SU-DHL-6 (cell line): ENCODE measurements around the gene ISG20.

Source experiments
- H2AFZ ChIP-seq: fragments of 200-600 bp; sonication (generic); 2 replicates; pipeline ENCODE4 v1.6.1; 2014; ENCODE audit warnings: low read depth, mild to moderate bottlenecking, moderate library complexity, mixed read lengths, antibody characterized with exemption, low read length; ENCODE audit not compliant: severe bottlenecking
- H3F3A ChIP-seq: fragments of 200-600 bp; shearing (Covaris generic); 2 replicates; pipeline ENCODE4 v1.6.0; 2016; ENCODE audit warnings: antibody characterized with exemption, mild to moderate bottlenecking; ENCODE audit not compliant: insufficient read depth
- H3K27ac ChIP-seq: fragments of 200-600 bp; sonication (generic); 2 replicates; pipeline ENCODE4 v1.5.1; 2016; ENCODE audit warnings: low read depth, mild to moderate bottlenecking, low read length, moderate library complexity, mixed read lengths
- H3K27me3 ChIP-seq: fragments of 200-600 bp; sonication (generic), shearing (Covaris generic); 2 replicates; pipeline ENCODE4 v1.6.0; 2014; ENCODE audit warnings: mild to moderate bottlenecking, low read length
- H3K36me3 ChIP-seq: fragments of 200-600 bp; sonication (generic); 2 replicates; pipeline ENCODE4 v1.6.1; 2014; ENCODE audit warnings: mild to moderate bottlenecking, low read length, mixed read lengths
- H3K4me2 ChIP-seq: fragments of 300-600, 200-600 bp; shearing (Covaris generic), sonication (generic); 2 replicates; pipeline ENCODE4 v1.6.0; 2014; ENCODE audit warnings: low read length, low read depth, mild to moderate bottlenecking; ENCODE audit not compliant: poor library complexity, severe bottlenecking
- H3K4me3 ChIP-seq: fragments of 200-600 bp; sonication (generic); 2 replicates; pipeline ENCODE4 v1.5.1; 2014; ENCODE audit warnings: antibody characterized with exemption, low read length, mild to moderate bottlenecking, mixed read lengths; ENCODE audit not compliant: insufficient read depth, poor library complexity, severe bottlenecking
- H3K79me2 ChIP-seq: fragments of 200-600 bp; sonication (generic); 2 replicates; pipeline ENCODE4 v1.6.1; 2014; ENCODE audit warnings: mild to moderate bottlenecking, low read length, moderate library complexity; ENCODE audit not compliant: insufficient read depth
- H3K9ac ChIP-seq: fragments of 200-600 bp; sonication (generic); 2 replicates; pipeline ENCODE4 v1.7.0; 2014; ENCODE audit warnings: mild to moderate bottlenecking, low read length
- H3K9me2 ChIP-seq: fragments of 200-600 bp; sonication (generic); replicated peaks from 2 replicates; pipeline ENCODE4 v1.6.1; 2014; ENCODE audit warnings: low read length; ENCODE audit not compliant: insufficient read depth
- H3K9me3 ChIP-seq: fragments of 200-600 bp; sonication (generic); 2 replicates; pipeline ENCODE4 v1.6.1; 2014; ENCODE audit warnings: low read length, mixed read lengths; ENCODE audit not compliant: insufficient read depth
- H4K20me1 ChIP-seq: fragments of 200-600 bp; sonication (generic); 2 replicates; pipeline ENCODE4 v1.6.1; 2014; ENCODE audit warnings: low read depth, mild to moderate bottlenecking, antibody characterized with exemption, low read length, moderate library complexity, mixed read lengths
- EZH2phosphoT487 ChIP-seq: fragments of 200-600 bp; sonication (generic), shearing (Covaris generic); conservative IDR thresholded peaks from 2 replicates; pipeline ENCODE4 v1.6.1; 2018; ENCODE audit warnings: mild to moderate bottlenecking, antibody characterized with exemption, low read length, moderate library complexity, mixed read lengths
- TF ChIP-seq, protein P1 (sequence below): fragments of 200-600 bp; sonication (generic); IDR thresholded peaks from one replicate; pipeline ENCODE4 v1.5.1; 2017; ENCODE audit warnings: antibody characterized with exemption, mild to moderate bottlenecking, low read length, moderate library complexity; ENCODE audit not compliant: insufficient read depth, poor library complexity, severe bottlenecking

Gene ISG20

DNA sequence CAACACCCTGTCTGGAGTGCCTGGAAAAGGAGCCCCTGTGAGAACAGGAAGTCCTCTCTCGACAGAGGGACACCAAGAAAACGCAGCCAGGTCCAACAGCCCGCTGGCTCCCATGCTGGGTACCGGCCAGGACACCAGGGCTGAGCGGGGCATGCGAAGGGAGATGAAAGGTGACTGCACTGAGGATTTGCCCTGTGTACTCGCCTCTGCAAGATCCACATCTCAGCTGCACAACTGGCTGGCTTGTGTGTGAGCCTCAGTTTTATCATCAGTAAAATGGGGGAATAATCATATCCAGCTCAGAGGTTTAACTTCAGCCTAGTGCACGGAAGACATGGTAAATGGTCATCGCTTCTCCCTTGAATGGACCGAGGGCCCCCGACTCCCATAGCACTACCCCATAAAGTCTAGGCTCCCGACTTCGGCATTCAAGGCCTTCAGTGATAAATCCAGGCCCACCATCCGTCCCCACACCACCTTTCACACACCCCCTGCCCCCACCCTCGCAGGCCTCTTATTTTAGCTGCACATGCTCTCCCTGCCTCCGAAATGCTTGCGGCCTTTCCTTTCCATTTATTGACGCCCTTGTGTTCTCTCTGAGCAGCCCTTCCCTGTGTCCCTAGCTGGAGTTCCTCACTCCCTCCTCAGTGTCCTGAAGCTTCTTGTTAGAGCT, 15.8 kb downstream of the ISG20 start:
- Histone ChIP-seq H4K20me1 (no peaks in the 10 kb centered on the region), H3K79me2 (no peaks in the 10 kb centered on the region), H3K9me2 (no peaks in the 10 kb centered on the region), H2AFZ (no peak overlapping the region), H3K36me3 (no peaks in the 10 kb centered on the region), H3F3A (no peaks in the 10 kb centered on the region), H3K4me3 (no peak overlapping the region), H3K9ac (no peak overlapping the region), H3K27me3 (no peaks in the 10 kb centered on the region), H3K4me2 (no peak overlapping the region), H3K27ac (no peak overlapping the region), H3K9me3 (no peaks in the 10 kb centered on the region)
- no peak for TF ChIP-seq EZH2phosphoT487
- TF ChIP-seq, protein P1, sequence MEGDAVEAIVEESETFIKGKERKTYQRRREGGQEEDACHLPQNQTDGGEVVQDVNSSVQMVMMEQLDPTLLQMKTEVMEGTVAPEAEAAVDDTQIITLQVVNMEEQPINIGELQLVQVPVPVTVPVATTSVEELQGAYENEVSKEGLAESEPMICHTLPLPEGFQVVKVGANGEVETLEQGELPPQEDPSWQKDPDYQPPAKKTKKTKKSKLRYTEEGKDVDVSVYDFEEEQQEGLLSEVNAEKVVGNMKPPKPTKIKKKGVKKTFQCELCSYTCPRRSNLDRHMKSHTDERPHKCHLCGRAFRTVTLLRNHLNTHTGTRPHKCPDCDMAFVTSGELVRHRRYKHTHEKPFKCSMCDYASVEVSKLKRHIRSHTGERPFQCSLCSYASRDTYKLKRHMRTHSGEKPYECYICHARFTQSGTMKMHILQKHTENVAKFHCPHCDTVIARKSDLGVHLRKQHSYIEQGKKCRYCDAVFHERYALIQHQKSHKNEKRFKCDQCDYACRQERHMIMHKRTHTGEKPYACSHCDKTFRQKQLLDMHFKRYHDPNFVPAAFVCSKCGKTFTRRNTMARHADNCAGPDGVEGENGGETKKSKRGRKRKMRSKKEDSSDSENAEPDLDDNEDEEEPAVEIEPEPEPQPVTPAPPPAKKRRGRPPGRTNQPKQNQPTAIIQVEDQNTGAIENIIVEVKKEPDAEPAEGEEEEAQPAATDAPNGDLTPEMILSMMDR = no peak

GRCh38 chr15:88655103-88655553, 16.3 kb downstream of the ISG20 start:
- H3K4me2 ChIP-seq = no peak overlapping the region
- H3K9ac ChIP-seq = no peak overlapping the region
- no peaks in the 10 kb centered on the region for H3K36me3 ChIP-seq
- H2AFZ ChIP-seq = no peak overlapping the region
- TF ChIP-seq EZH2phosphoT487 = no peak
- TF ChIP-seq, protein P1 = no peak
- H3K4me3 ChIP-seq = no peak overlapping the region
- H3K9me3 ChIP-seq = no peaks in the 10 kb centered on the region
- H3F3A ChIP-seq = no peaks in the 10 kb centered on the region
- H4K20me1 ChIP-seq = no peaks in the 10 kb centered on the region
- no peak overlapping the region for H3K27ac ChIP-seq
- no peaks in the 10 kb centered on the region for H3K79me2 ChIP-seq
- H3K27me3 ChIP-seq = no peaks in the 10 kb centered on the region
- no peaks in the 10 kb centered on the region for H3K9me2 ChIP-seq

- Histone ChIP-seq H3F3A (no peaks in the 10 kb centered on the region), H3K9ac (no peak overlapping the region), H3K36me3 (no peaks in the 10 kb centered on the region), H2AFZ (no peak overlapping the region), H3K27ac (no peak overlapping the region), H3K27me3 (no peaks in the 10 kb centered on the region), H3K4me3 (no peak overlapping the region), H3K4me2 (no peak overlapping the region), H3K9me3 (no peaks in the 10 kb centered on the region), H4K20me1 (no peaks in the 10 kb centered on the region), H3K79me2 (no peaks in the 10 kb centered on the region), H3K9me2 (no peaks in the 10 kb centered on the region)
- TF ChIP-seq, protein P1 = no peak
- TF ChIP-seq EZH2phosphoT487 = no peak
These were observed 17.1 kb downstream of the ISG20 start for GRCh38 chr15:88655800-88656488.
